Kidney epithelial cell (primary cell): ENCODE data around the gene PMPCA. TPM values are rescaled to one million over a fixed set of nuclear protein-coding genes. Genes with fewer than 3 reads are reported as not detected.

Source experiments
- total RNA-seq: library from RNA; depleted of rRNA; stranded (reverse); fragments of >200 nt; gene quantifications from 2 replicates; pipeline ENCODE4 v1.2.3, GENCODE V29; 2015

The PMPCA gene
- total RNA-seq, 1 donor from 2014 or later = 49.9 TPM

Other genes with a start within 250 kb of the PMPCA start
- gene LHX3, start 205.5 kb upstream of the PMPCA start, total RNA-seq = not detected in 2 replicates
- gene QSOX2, start 164.8 kb upstream of the PMPCA start, total RNA-seq = 17.3 and 19.2 TPM in 2 replicates
- under 0.01 and 0.04 TPM in 2 replicates for gene CCDC187, start 106.6 kb upstream of the PMPCA start, total RNA-seq
- gene GPSM1, start 83.1 kb upstream of the PMPCA start, total RNA-seq = 31.8 and 41.3 TPM in 2 replicates
- 24.3 and 27.5 TPM in 2 replicates for gene DNLZ, start 46.9 kb upstream of the PMPCA start, total RNA-seq
- 1.9 and 2.0 TPM in 2 replicates for gene CARD9, start 37.0 kb upstream of the PMPCA start, total RNA-seq
- gene SNAPC4, start 10.5 kb upstream of the PMPCA start, total RNA-seq = 14.9 and 21.0 TPM in 2 replicates
- gene ENTR1, start within 50 bp of the PMPCA start, total RNA-seq = 65.7 and 71.4 TPM in 2 replicates
- 14.5 and 20.6 TPM in 2 replicates for gene INPP5E, start 29.2 kb downstream of the PMPCA start, total RNA-seq
- 64.5 and 74.9 TPM in 2 replicates for gene SEC16A, start 72.4 kb downstream of the PMPCA start, total RNA-seq
- 40.9 and 52.4 TPM in 2 replicates for gene NOTCH1, start 135.4 kb downstream of the PMPCA start, total RNA-seq